GM18858 (cell line): ENCODE results near the gene C4orf33.
"Not testable (repeated sequence)": the region's sequence is repeated elsewhere in the genome, so short reads cannot be mapped to it uniquely, and the experiment has no call there.

Experiments
- ATAC-seq: cut with Tn5 transposase; IDR thresholded peaks from one replicate; pipeline ENCODE4 v1.9.1; 2021; ENCODE audit not compliant: unreplicated experiment

C4orf33 gene

DNA sequence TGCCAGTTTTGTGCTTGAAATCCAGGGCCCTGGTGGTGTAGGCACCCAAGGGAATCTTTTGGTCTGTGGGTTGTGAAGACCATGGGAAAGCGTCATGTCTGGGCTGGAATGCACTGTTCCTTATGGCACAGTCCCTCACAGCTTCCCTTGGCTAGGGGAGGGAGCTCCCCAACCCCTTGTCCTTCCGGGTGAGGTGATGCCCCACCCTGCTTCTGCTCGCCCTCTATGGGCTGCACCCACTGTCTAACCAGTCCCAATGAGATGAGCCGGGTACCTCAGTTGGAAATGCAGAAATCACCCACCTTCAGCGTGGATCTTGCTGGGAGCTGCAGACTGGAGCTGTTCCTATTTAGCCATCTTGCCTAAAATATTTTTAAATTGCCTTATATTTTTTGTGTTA is 30.7 kb downstream of the C4orf33 start:
- not testable (repeated sequence) for ATAC-seq

DNA sequence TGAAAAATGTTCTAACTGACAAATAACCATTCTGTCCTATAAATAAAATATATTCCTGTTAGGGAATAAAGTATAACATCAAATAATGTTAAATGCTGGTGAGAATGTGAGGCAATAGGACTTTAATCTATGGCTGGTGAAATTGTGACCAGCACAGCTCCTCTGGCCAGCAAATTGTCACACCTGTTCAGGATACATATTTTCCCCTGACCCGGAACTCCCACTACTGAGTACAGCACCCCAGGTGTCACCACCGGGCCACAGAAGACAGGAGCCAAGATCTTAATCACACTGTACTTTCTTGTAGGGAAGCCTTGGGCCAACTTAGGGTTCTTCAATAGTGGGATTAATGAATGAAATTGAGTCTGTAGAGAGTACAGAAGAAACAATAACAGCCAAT is 33.2 kb downstream of the C4orf33 start:
- no peak for ATAC-seq

DNA sequence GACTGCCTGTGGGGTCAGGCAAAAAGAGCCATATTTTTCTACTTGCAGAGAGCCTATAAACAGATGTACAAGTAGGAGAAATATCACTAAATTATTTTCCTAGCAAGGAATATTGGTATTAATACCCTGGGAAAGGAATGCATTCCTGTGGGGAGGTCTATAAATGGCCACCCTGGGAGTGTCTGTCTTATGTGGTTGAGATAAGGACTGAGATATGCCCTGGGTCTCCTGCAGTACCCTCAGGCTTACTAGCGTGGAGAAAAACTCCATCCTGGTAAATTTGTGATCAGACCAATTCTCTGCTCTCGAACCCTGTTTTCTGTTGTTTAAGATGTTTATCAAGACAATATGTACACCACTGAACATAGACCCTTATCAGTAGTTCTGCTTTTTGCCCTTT is 35.4 kb downstream of the C4orf33 start:
- no peak for ATAC-seq

GRCh38 chr4:129136433-129136832 is 40.5 kb downstream of the C4orf33 start:
- ATAC-seq = no peak

DNA sequence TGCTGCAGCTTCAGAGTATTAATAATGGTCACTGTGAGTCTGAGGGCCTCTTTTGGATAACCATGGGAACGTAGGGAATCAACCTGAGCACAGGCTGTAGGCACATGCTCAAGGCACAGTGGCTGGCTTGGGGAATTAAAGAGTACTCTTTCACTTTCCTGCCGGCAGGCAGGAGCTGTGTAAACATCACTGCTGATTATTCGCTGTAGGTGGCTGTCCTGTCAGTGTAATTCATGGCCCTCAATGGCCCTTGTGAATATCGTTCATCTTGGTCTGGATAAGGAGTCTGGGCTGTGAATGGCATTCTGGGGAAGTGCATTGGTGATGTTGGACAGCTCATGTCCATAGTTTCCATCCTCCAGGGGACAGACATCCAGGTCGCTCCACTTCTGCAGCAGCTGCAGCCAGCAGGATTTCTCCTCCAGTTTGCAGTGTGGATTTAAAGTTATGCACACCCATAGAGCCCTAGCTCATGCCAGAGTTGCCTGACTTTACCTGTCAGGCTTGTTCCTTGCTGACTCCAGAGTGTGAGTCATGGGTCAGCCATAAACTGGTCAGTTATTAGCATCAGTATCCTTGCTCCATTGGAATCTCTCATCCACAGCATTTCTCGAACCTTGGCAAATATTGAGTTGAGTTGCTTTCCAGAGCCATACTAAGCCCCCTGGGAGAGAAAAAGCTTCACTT is 43.0 kb downstream of the C4orf33 start:
- ATAC-seq = no peak

DNA sequence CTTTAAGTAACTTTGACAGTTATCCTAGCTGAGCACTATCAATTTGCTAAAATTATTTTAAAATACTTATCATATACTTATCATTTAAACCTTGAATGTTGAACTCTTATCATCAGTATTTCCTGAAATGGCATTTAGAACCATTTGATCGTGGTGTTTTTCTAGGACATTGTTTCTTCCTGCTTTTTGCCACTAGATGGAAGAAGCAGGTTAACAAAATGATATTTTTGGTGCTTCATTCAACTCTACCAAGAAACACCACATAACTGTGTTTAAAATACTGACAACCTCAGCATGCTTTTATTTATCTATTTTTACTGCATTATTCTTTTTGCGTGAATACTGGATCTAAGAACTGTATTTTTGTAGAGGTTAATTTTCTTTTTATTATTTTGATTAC is 44.6 kb downstream of the C4orf33 start:
- no peak for ATAC-seq

GRCh38 chr4:129143359-129143758 is 47.4 kb downstream of the C4orf33 start:
- ATAC-seq = no peak

DNA sequence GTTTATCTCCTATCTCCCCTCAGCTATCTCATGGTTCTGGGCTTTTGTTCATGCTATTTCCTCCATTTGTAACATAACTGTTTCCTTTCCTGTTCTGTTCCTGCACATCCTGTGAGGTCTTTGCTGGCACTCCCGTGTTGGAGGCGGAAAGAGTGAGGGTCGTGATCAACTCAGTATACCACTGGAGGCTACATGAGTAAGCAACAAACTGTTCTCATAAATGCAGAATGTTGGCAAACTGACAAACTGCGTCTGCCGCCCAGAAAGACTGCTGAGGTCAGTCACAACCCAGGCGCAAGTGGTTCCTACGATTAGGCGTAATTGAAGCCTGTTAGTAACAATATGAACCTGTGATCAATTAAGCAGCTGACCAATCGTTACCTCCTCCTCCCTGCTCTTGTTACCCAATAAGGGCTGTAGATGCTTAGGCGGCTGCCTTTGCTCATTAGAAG is 48.8 kb downstream of the C4orf33 start:
- no peak for ATAC-seq

DNA sequence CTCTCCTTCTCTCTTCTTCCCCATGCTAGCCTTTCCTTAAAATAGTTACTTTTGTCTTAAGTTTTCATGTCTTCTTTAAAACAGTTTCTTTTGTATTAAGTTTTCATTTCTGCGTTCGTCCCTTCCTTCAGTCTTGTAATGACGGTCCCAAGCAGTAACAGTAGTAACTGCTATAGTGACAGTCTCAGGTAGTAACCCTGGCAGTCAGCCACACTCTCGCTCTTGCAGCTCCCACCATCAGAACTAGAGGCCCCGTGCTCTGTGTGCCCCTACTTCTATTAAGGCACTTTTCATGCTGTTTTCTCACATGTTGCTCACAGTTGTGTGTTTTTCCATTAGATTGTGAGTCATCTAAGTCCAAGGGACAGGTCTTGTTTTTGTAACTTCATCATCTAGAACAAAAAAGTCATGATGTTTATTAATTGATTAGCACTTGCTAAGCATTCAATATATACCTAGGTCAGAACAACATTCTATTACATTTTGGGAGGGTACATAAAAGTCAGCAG is 49.3 kb downstream of the C4orf33 start:
- no peak for ATAC-seq

GRCh38 chr4:129146639-129147038 is 50.7 kb downstream of the C4orf33 start:
- no peak for ATAC-seq

DNA sequence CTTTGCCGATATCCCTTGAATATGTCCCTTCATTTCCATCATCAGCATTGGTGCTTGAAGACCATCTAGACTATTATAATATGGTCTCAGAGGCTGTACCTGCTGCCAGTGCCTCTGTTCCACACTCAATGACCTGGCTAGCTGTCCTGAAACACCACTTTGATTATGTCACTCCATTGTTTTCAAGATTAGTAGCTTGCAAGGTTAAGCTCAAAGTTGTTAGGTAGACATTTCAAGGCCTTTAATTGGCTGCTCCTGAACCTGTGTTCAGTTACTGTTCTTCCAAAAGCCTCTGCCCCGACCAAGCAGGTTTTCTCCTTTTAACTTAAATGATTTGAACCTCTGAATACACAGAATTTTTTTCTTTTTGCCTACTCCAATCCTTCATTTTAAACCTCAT is 52.9 kb downstream of the C4orf33 start:
- no peak for ATAC-seq

- ATAC-seq = no peak
Observed at GRCh38 chr4:129149906-129150305, 54.0 kb downstream of the C4orf33 start.

DNA sequence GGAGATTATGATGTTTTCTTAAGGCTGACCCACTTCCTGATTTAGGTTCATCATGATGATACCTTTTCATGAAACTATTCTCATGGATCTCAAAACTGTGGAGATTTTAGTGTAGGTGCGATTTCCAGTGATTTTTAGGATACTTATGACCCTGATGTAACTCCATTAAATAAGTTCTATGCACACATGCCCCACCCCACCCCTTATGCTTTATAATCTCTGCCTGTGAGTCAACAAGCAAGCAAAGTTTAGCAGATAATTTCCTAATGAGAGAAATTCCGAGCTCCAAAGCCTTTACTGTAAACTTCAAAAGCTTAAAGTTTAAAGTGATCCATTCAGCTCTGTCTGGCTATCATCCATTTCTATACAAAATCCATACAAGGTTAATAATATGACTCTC is 56.4 kb downstream of the C4orf33 start:
- ATAC-seq = no peak

- no peak for ATAC-seq
Observed at GRCh38 chr4:129153700-129154099, 57.7 kb downstream of the C4orf33 start.

- ATAC-seq = no peak
Observed at GRCh38 chr4:129162450-129162849, 66.5 kb downstream of the C4orf33 start.

GRCh38 chr4:129163427-129163826 is 67.5 kb downstream of the C4orf33 start:
- ATAC-seq = no peak

- no peak for ATAC-seq
Observed at GRCh38 chr4:129164243-129164642, 68.3 kb downstream of the C4orf33 start.
